H1 (cell line): ENCODE results near the gene SDSL. TPM values are rescaled to one million over a fixed set of nuclear protein-coding genes. Genes with fewer than 3 reads are reported as not detected.

ENCODE experiments used
- BACH1 ChIP-seq: IDR thresholded peaks from 2 replicates; pipeline ENCODE4 v1.6.1; 2012; ENCODE audit warnings: low read length, improper control_type of control experiment
- BRCA1 ChIP-seq: IDR thresholded peaks from 2 replicates; pipeline ENCODE4 v1.6.1; 2012; ENCODE audit warnings: low read depth, low read length, improper control_type of control experiment
- CTBP2 ChIP-seq: IDR thresholded peaks from 2 replicates; pipeline ENCODE4 v1.7.0; 2011; ENCODE audit warnings: borderline replicate concordance, mild to moderate bottlenecking, moderate library complexity, mixed read lengths, low read length; ENCODE audit not compliant: insufficient read depth, insufficient read length
- EZH2 ChIP-seq: fragments of 200-600 bp; sonication (generic); IDR thresholded peaks from 2 replicates; pipeline ENCODE4 v1.7.1; 2012; ENCODE audit warnings: low read depth, mild to moderate bottlenecking, moderate library complexity, low read length, inconsistent platforms; ENCODE audit not compliant: severe bottlenecking
- HDAC6 ChIP-seq: IDR thresholded peaks from one replicate; pipeline ENCODE4 v1.7.1; 2012; ENCODE audit warnings: low read depth, mild to moderate bottlenecking, inconsistent platforms, low read length, moderate library complexity
- JUND ChIP-seq: IDR thresholded peaks from 2 replicates; pipeline ENCODE4 v1.6.1; 2011; ENCODE audit warnings: mild to moderate bottlenecking, improper control_type of control experiment, low read length
- KDM1A ChIP-seq: fragments of 200-600, 300-600 bp; sonication (generic); IDR thresholded peaks from 2 replicates; pipeline ENCODE4 v1.7.1; 2016; ENCODE audit warnings: mild to moderate bottlenecking, low read length, borderline replicate concordance
- RBBP5 ChIP-seq: IDR thresholded peaks from 2 replicates; pipeline ENCODE4 v1.7.1; 2012; ENCODE audit warnings: low read depth, mild to moderate bottlenecking, inconsistent platforms, low read length, moderate library complexity, borderline replicate concordance
- SP4 ChIP-seq: IDR thresholded peaks from 2 replicates; pipeline ENCODE4 v1.6.1; 2012; ENCODE audit warnings: low read length, inconsistent platforms
- TAF7 ChIP-seq: optimal IDR thresholded peaks from 2 replicates; pipeline ENCODE3; 2011; ENCODE audit warnings: low read depth, mild to moderate bottlenecking, inconsistent platforms, low read length, moderate library complexity, borderline replicate concordance
- TBP ChIP-seq: IDR thresholded peaks from 2 replicates; pipeline ENCODE4 v1.6.1; 2011; ENCODE audit warnings: low read depth, low read length, improper control_type of control experiment
- polyA plus RNA-seq, 7 experiments: library from polyadenylated mRNA; depleted of rRNA in 3 of 7; stranded (reverse) in 5 of 7; unstranded in 2 of 7; fragments of >200 nt in 5 of 7; fragments of 200-250 nt in 2 of 7; gene quantifications; 1 replicate in 5 of 7; 2 replicates in 1 of 7; 4 replicates in 1 of 7; pipeline versions ENCODE4 v1.2.1 to v1.2.3, GENCODE V29; 2011 to 2013; ENCODE audit warnings: missing spikeins in 2 of 7, mixed read lengths in 2 of 7
- total RNA-seq: library from RNA; stranded (reverse); fragmentation: NEBNext Ultra II Directional; extraction: Animal tissue kit (Norgen Biotek cat#: 25700); gene quantifications from 2 replicates; pipeline ENCODE4 v1.2.1, GENCODE V29; 2021
- TF ChIP-seq, protein P1 (sequence below): fragments of 300-600 bp; sonication (generic); IDR thresholded peaks from 2 replicates; pipeline ENCODE4 v1.7.1; 2012; ENCODE audit warnings: low read length, moderate library complexity, mild to moderate bottlenecking, inconsistent platforms; ENCODE audit not compliant: insufficient replicate concordance

The SDSL gene
- total and polyA plus RNA-seq, 2 of the 8 experiments (the other 6 are each of a cell fraction or from before 2014, with no cell fraction given), result 0.69 to 1.3 TPM

DNA sequence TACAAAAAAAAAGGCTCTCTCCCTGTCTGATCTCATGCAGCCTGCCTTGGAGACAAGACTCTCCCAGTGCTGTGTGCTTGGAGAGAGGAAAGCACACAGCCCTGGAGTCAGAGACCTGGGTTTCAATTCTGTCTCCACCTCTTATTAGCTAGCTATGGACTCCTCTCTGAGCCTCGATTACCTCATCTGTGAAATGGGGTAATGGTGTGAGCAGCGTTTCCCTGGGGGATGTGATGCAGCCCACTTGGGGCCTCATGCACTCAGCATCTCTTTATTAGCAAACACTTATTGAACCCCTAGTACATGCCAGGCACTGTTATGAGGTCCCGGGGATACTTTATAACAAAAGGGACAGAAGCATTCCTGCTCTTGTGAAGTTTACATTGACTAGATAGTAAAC, 31.0 kb upstream of the SDSL start (continued):
- TF ChIP-seq, protein P1, sequence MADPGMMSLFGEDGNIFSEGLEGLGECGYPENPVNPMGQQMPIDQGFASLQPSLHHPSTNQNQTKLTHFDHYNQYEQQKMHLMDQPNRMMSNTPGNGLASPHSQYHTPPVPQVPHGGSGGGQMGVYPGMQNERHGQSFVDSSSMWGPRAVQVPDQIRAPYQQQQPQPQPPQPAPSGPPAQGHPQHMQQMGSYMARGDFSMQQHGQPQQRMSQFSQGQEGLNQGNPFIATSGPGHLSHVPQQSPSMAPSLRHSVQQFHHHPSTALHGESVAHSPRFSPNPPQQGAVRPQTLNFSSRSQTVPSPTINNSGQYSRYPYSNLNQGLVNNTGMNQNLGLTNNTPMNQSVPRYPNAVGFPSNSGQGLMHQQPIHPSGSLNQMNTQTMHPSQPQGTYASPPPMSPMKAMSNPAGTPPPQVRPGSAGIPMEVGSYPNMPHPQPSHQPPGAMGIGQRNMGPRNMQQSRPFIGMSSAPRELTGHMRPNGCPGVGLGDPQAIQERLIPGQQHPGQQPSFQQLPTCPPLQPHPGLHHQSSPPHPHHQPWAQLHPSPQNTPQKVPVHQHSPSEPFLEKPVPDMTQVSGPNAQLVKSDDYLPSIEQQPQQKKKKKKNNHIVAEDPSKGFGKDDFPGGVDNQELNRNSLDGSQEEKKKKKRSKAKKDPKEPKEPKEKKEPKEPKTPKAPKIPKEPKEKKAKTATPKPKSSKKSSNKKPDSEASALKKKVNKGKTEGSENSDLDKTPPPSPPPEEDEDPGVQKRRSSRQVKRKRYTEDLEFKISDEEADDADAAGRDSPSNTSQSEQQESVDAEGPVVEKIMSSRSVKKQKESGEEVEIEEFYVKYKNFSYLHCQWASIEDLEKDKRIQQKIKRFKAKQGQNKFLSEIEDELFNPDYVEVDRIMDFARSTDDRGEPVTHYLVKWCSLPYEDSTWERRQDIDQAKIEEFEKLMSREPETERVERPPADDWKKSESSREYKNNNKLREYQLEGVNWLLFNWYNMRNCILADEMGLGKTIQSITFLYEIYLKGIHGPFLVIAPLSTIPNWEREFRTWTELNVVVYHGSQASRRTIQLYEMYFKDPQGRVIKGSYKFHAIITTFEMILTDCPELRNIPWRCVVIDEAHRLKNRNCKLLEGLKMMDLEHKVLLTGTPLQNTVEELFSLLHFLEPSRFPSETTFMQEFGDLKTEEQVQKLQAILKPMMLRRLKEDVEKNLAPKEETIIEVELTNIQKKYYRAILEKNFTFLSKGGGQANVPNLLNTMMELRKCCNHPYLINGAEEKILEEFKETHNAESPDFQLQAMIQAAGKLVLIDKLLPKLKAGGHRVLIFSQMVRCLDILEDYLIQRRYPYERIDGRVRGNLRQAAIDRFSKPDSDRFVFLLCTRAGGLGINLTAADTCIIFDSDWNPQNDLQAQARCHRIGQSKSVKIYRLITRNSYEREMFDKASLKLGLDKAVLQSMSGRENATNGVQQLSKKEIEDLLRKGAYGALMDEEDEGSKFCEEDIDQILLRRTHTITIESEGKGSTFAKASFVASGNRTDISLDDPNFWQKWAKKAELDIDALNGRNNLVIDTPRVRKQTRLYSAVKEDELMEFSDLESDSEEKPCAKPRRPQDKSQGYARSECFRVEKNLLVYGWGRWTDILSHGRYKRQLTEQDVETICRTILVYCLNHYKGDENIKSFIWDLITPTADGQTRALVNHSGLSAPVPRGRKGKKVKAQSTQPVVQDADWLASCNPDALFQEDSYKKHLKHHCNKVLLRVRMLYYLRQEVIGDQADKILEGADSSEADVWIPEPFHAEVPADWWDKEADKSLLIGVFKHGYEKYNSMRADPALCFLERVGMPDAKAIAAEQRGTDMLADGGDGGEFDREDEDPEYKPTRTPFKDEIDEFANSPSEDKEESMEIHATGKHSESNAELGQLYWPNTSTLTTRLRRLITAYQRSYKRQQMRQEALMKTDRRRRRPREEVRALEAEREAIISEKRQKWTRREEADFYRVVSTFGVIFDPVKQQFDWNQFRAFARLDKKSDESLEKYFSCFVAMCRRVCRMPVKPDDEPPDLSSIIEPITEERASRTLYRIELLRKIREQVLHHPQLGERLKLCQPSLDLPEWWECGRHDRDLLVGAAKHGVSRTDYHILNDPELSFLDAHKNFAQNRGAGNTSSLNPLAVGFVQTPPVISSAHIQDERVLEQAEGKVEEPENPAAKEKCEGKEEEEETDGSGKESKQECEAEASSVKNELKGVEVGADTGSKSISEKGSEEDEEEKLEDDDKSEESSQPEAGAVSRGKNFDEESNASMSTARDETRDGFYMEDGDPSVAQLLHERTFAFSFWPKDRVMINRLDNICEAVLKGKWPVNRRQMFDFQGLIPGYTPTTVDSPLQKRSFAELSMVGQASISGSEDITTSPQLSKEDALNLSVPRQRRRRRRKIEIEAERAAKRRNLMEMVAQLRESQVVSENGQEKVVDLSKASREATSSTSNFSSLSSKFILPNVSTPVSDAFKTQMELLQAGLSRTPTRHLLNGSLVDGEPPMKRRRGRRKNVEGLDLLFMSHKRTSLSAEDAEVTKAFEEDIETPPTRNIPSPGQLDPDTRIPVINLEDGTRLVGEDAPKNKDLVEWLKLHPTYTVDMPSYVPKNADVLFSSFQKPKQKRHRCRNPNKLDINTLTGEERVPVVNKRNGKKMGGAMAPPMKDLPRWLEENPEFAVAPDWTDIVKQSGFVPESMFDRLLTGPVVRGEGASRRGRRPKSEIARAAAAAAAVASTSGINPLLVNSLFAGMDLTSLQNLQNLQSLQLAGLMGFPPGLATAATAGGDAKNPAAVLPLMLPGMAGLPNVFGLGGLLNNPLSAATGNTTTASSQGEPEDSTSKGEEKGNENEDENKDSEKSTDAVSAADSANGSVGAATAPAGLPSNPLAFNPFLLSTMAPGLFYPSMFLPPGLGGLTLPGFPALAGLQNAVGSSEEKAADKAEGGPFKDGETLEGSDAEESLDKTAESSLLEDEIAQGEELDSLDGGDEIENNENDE, result no peak
- TF ChIP-seq SP4, result no peak
- TF ChIP-seq BRCA1, result no peak
- TF ChIP-seq TAF7, result no peak
- no peak for TF ChIP-seq CTBP2
- TF ChIP-seq JUND, result no peak
- TF ChIP-seq RBBP5, result no peak
- no peak for TF ChIP-seq TBP
- no peak for TF ChIP-seq BACH1
- no peak for TF ChIP-seq EZH2
- no peak for TF ChIP-seq KDM1A
- no peak for TF ChIP-seq HDAC6
